Measurements from ENCODE around the gene SAMD11. TPM values are rescaled to one million over a fixed set of nuclear protein-coding genes. Genes with fewer than 3 reads are reported as not detected.

The SAMD11 gene
- total RNA-seq, 1 donor from 2014 or later = 4.9 TPM

- ATAC-seq (no peak), DNase-seq (ENCODE audit: low spot score) (no peak)
Measured at GRCh38 chr1:931380-932172, 7.9 kb downstream of the SAMD11 start.

DNA sequence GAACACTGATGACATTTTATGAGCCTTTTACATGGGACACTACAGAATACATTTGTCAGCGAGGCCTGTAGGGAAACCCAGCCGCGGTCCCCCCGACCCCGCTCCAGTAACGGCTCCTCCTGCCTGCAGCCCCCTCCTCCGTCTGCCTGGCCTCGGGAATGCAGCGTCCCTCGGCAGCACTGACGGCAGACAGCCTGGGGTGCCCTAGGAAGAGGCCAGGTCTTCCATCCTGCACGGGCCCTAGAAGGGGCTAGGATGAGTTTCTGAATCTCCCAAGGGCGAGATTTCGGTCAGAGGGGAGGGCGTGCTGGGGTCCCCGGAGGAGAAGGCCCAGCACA, 8.4 kb downstream of the SAMD11 start:
- DNase-seq (ENCODE audit: low spot score) (no peak), ATAC-seq (no peak)

DNA sequence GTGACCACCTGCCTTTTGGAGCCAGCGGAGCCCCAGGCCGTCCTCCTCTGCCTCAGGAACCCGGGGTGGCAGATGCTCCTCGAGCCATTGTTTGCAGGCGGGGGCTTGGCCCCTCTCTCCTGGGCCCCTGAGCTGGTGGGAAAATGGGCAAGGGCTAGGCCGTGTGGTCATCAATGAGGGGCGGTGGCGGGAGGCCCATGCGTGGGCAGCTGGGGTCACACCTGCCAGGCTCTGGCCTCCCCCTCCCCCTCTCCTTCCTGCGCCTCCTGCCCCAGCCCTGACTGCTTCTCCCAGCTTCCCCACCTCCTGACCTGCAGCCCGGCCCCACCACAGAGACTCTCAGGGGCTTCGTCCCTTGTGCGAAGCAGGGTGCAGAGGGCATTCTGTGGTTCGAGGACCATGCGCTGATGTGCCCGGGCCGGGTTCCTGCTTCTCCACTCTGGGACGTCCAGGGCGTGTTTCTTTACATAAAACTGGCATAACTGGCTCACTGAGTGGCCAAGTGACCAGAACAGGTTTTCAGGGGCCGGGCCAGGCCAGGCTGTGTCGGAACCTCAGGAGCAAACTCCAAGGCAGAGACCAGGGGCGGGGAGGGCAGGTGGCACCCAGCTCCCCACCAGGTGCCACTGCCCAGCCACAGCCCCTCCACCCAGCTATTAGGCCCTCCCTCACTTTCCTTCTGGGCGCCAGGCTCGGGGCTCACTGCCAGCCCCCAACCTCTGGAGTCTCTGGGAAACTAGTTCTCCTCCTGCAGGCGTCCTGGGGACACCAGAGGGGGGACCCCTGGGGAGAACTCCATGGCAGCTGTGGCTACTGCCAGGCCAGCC, 9.3 kb downstream of the SAMD11 start:
- DNase-seq (ENCODE audit: low spot score) (no peak), ATAC-seq (no peak)

DNA sequence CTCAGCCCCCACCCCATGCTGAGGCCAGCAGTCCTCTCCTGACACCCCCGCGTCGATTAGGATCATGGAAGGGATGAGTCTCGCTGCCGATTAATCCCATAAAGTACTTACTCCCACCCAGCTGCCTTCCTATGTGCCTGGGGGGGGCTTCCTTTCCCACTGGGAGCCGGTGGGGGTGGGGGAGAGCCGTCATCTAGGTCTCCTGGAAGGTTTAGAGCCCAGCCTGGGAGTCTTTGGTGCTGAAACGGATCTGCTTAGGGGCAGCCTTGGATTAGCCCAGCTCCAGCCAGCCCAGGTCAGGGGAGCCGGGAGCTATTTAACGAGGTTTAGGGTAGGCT, 9.8 kb downstream of the SAMD11 start:
- ATAC-seq = no peak
- no peak for DNase-seq (ENCODE audit: low spot score)

- DNase-seq (ENCODE audit: low spot score) (no peak), ATAC-seq (no peak)
Measured at GRCh38 chr1:934991-935750, 11.4 kb downstream of the SAMD11 start.

GRCh38 chr1:935751-936231, 12.1 kb downstream of the SAMD11 start:
- DNase-seq (ENCODE audit: low spot score) (no peak), ATAC-seq (no peak)

- ATAC-seq = no peak
Measured at GRCh38 chr1:936348-937264, 12.9 kb downstream of the SAMD11 start.

GRCh38 chr1:937521-937920, 13.8 kb downstream of the SAMD11 start:
- no peak for DNase-seq (ENCODE audit: low spot score)
- no peak for ATAC-seq

More at GRCh38 chr1:936348-937264, 12.9 kb downstream of the SAMD11 start:
- no peak for DNase-seq (ENCODE audit: low spot score)

DNA sequence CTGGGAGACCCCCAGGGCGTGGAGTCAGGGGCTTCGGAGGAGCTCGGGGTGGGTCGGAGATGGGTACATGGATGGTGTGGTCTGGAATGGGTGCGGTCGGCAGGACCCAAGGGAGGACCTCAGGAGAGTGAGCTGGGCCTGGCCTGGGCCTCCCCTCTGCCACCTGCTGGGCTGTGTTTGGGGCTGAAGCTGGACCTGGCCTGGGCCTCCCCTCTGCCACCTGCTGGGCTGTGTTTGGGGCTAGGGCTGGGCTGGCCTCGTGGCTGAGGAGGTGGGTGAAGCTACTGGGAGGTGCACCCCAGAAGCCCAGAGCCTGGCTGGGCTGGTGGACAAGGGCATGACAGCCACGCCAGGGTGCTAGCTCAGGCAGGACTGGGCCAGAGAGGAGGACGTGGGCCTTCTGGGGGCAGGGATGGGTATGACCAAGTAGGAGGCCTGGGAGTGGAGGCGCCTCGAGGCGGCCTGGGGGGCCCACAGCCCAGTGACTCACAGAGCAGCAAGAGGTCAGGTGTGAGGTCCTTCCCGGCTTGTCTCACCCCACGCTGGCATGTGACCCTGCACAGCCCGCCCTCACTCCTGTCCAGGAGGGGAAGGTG, 14.5 kb downstream of the SAMD11 start:
- peak; percentile 81 for ATAC-seq
- peak; percentile 67 for DNase-seq (ENCODE audit: low spot score)

GRCh38 chr1:938711-939489, 15.2 kb downstream of the SAMD11 start:
- ATAC-seq = no peak
- DNase-seq (ENCODE audit: low spot score) = no peak

DNA sequence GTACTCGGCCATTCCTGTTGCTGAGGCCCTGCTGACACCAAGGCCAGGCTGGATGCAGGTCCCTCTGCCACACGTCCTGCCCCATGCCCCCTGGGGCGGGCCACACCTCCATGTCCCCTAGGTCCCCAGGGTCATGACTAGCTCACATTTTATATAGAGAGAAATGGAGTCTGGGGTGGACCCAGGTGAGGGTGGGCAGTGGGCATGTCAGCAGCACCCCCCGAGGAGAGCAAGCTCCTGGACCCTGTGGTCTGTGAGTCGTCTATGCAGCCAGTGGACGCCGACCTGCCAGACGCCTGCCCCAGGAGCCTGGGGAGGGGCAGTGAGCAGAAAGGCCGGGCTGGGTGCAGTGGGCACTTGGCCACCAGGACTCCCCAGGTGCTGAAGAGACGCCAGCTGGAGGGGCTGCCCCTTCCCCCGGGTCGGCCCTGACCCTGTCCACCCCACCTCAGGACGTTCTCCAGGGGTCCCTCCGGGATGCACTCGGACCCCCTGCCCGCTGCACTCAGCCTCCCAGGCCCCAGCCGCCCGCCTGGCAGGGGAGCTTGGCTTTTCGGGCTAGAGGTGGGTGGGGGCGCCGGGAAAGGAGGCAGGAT, 15.9 kb downstream of the SAMD11 start:
- DNase-seq (ENCODE audit: low spot score) = no peak
- no peak for ATAC-seq

- peak; percentile 29 for ATAC-seq
- no peak for DNase-seq (ENCODE audit: low spot score)
Measured at GRCh38 chr1:940107-941014, 16.6 kb downstream of the SAMD11 start.

GRCh38 chr1:941015-941587, 17.4 kb downstream of the SAMD11 start:
- DNase-seq (ENCODE audit: low spot score) = no peak
- ATAC-seq = no peak

GRCh38 chr1:941588-942383, 18.1 kb downstream of the SAMD11 start:
- DNase-seq (ENCODE audit: low spot score) = no peak
- peak; percentile 40 for ATAC-seq

GRCh38 chr1:942411-942821, 18.7 kb downstream of the SAMD11 start:
- DNase-seq (ENCODE audit: low spot score) (no peak), ATAC-seq (no peak)

GRCh38 chr1:942864-943533, 19.3 kb downstream of the SAMD11 start:
- ATAC-seq = no peak

More at GRCh38 chr1:942864-943533, 19.3 kb downstream of the SAMD11 start:
- no peak for DNase-seq (ENCODE audit: low spot score)

All from left lobe of liver (tissue), 2 donors.